GM21423 (cell line): Measurements from ENCODE around the gene PAGE3.

Experiments
- ATAC-seq: cut with Tn5 transposase; IDR thresholded peaks from one replicate; pipeline ENCODE4 v1.9.1; 2021; ENCODE audit warnings: mild to moderate bottlenecking, moderate library complexity; ENCODE audit not compliant: unreplicated experiment

The PAGE3 gene

GRCh38 chrX:55264816-55265215 is at the start of gene PAGE3:
Gene PAGE3, minus strand, starts transcription at chrX:55264916. Its CDS starts 1,013 bp downstream, at chrX:55263903.
- ATAC-seq, result no peak

- no peak for ATAC-seq
Measured at GRCh38 chrX:55312655-55313054, 47.9 kb upstream of the PAGE3 start.

GRCh38 chrX:55290963-55291362 is 26.2 kb upstream of the PAGE3 start:
- no peak for ATAC-seq

GRCh38 chrX:55279832-55280231 is 15.1 kb upstream of the PAGE3 start:
- no peak for ATAC-seq

- ATAC-seq, result no peak
Measured at GRCh38 chrX:55260806-55261205, 3.9 kb downstream of the PAGE3 start.

- ATAC-seq, result no peak
Measured at GRCh38 chrX:55253528-55253927, 11.2 kb downstream of the PAGE3 start.

- ATAC-seq, result no peak
Measured at GRCh38 chrX:55240788-55241340, 23.9 kb downstream of the PAGE3 start.

- no peak for ATAC-seq
Measured at GRCh38 chrX:55220119-55220794, 44.5 kb downstream of the PAGE3 start, which contains the start of gene PAGE5. Gene PAGE5, plus strand, starts transcription at chrX:55220346. Its CDS starts 1,037 bp downstream, at chrX:55221383.

GRCh38 chrX:55213381-55213780 is 51.3 kb downstream of the PAGE3 start:
- no peak for ATAC-seq

- ATAC-seq, result no peak
Measured at GRCh38 chrX:55210931-55211677, 53.6 kb downstream of the PAGE3 start.
